GM18951 (cell line): ENCODE data around the gene EYS.

Experiments
- POLR2A ChIP-seq: IDR thresholded peaks from 4 replicates; pipeline ENCODE4 v1.6.1; 2011; ENCODE audit warnings: mild to moderate bottlenecking; ENCODE audit not compliant: insufficient read length, insufficient read depth; ENCODE audit errors: extremely low read depth
- in situ Hi-C: fragments of 300-500 bp; cut with MboI; formaldehyde crosslinking; loops from one replicate; pipeline ENCODE4 v1.12.0; 2022; ENCODE audit warnings: low sequenced_read_pairs, mixed read lengths, inconsistent platforms; ENCODE audit not compliant: unreplicated experiment

EYS gene

GRCh38 chr6:65110031-65110430, 597.0 kb downstream of the EYS start:
- in situ Hi-C loops = no loop called here
- no peak for TF ChIP-seq POLR2A

- in situ Hi-C loops = no loop called here
- no peak for TF ChIP-seq POLR2A
Observed at GRCh38 chr6:65098349-65098748, 608.7 kb downstream of the EYS start.

DNA sequence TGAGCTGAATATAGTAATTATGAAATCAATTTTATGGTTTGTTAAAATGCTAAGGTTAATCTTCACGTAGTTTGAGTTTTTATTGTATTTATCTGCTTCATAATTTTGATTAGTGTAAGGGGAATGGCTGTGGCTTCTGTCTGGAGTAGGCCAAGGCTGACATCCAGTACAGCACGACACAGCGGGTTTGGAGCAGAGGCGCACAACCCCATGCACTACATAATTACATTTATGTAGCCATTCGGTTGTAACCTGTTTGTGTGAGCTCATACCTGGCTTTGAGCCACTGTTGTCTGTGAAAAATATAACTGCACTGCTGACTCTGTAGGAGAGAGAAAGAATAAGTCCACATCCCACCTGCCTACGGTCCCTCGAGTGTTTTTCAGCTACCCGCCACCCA, 615.5 kb downstream of the EYS start:
- in situ Hi-C loops = no loop called here
- TF ChIP-seq POLR2A = no peak

GRCh38 chr6:65088575-65088974, 618.5 kb downstream of the EYS start:
- TF ChIP-seq POLR2A = no peak

DNA sequence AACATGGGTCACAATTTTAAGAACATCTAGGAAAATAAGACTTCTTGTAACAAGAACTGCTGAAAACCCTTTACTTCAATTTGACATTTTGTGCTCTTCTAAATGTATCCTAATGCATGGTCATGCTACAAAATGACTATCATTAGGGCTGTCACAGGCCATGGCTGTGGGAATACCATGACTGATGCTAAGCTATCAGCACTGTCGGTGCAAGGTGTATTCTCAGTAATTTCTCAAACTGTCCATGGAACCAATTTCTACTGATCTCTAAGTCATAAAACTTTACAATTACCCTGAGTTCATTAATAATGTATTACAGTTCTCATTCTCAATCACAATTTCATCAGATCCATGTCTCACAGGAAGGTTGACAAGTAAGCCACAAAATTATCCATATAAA, 625.3 kb downstream of the EYS start:
- TF ChIP-seq POLR2A = no peak
- in situ Hi-C loops = no loop called here

More at GRCh38 chr6:65088575-65088974, 618.5 kb downstream of the EYS start:
- in situ Hi-C loops = no loop called here

DNA sequence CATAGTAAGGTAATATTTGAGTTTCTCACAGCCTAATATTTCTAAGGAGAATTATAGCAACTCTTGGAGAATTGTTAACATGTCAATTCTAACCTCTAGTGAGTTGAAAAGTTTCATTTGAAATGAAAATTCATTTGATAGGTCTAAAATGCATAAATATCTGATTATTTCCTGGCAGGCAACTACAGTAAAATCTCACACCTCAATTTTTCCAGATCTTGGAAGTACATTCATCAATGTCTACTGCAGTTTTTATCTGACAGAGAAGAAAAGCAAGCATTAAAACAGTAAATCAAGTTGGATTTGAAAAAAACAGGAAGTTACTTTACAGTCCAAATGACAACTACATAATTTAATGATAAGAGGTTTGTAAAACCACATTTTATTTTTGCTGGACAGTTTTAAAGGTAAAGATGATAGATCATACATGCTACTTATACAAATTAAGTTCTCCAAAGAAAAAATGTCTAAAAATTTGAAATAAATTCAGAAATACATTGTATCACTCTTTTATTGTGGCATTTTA, 631.3 kb downstream of the EYS start:
- in situ Hi-C loops = no loop called here
- TF ChIP-seq POLR2A = no peak

- in situ Hi-C loops = no loop called here
- no peak for TF ChIP-seq POLR2A
Observed at GRCh38 chr6:65072500-65072899, 634.5 kb downstream of the EYS start.

DNA sequence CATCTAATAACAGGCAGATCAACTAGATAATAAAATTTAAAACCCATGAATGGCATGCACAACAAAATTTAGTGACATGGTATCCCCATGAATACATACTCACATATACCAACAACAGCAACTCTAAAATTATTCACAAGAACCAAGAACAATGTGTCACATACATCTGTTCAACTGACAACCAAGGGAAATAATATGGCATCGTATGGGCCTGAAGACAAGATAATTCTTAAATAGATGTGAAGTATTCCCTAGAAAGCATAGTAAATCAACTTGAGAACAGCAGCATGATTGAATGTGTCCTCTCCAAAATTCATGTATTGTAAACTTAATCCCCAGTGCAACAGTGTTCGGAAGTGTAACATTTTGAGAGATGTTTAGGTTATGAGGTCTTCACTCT, 635.5 kb downstream of the EYS start:
- TF ChIP-seq POLR2A = no peak
- in situ Hi-C loops = no loop called here

GRCh38 chr6:65064844-65065243, 642.2 kb downstream of the EYS start:
- in situ Hi-C loops = no loop called here
- no peak for TF ChIP-seq POLR2A

DNA sequence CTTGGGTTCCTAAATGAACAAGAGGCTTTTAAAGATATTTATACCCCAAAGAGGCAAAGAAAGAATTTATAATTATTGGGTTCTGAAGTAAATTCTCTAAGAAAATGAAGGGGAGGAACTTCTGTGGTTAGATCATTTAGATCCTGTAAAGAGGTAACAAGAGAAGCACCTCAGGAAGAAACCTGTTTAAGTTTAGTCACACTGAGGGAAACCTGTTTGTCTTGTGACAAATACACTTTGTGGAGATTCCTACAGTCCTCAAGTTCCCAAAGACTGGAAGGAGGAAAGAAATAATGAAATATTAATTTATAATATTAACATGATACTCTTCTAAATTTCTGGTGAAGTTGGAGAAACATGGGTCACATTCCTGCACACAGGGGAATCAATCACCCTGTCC, 647.5 kb downstream of the EYS start:
- no peak for TF ChIP-seq POLR2A
- in situ Hi-C loops = no loop called here

DNA sequence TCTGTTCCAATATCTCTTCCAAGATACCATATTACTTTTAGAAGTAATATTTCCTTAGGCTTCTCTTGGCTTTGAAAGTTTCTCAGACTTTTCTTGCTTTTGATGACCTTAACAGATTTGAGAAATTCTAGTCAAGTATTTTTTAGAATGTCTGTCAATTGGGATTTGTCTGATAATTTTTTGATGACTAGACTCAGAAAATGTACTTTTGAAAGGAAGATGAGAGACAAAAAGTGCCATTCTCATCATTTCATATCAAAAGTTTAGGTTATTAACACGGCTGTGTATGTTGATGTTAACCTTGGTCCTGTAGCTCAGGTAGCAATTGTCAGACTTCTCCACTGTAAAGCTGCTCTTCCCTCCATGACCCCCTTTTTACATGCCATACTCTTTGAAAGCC, 651.5 kb downstream of the EYS start:
- no peak for TF ChIP-seq POLR2A
- in situ Hi-C loops = no loop called here

GRCh38 chr6:65052626-65053025, 654.4 kb downstream of the EYS start:
- no peak for TF ChIP-seq POLR2A
- in situ Hi-C loops = no loop called here

DNA sequence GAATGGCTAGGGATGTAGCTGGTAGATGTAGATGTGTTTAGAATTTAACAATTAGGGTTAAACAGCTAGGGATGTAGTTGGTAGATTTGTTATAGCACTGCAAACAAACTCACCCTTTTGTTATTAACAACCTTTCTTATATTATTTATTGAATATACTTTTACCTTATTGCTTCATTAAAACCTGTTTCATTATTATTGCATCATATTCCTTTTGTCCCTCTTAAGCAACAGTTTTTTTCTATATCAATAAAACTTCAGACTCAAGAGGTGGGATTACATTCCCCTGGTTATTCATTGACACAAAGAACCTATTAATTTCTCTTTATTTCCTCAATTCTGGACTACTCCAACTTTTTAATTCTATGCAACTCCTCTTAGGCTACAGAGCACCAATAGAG, 661.2 kb downstream of the EYS start:
- TF ChIP-seq POLR2A = no peak
- in situ Hi-C loops = no loop called here

GRCh38 chr6:65014006-65014405, 693.0 kb downstream of the EYS start:
- in situ Hi-C loops = no loop called here
- no peak for TF ChIP-seq POLR2A

DNA sequence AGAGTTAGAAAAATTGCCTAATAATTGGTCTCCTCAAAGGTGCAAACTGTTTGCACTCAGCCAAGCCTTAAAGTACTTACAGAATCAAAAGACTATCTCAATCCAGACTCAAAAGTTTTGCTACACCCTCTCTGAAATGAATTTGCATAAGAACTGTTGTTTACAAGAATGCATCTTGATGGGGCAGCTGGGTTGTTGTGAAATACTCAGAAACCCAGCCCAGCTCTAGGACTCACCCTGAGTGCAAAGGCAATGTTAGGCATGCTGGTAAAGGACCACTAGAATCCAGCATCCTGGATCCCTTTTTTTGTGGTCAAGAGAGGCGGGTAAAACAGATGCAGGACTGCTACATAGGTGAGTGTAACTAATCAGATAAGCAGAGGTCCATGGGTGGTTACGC, 700.2 kb downstream of the EYS start:
- in situ Hi-C loops = no loop called here
- no peak for TF ChIP-seq POLR2A
